OCI-LY1 (cell line): ENCODE results near the gene RNF150.

Experiments
- CTCF ChIP-seq: fragments of 200-600 bp; sonication (generic), shearing (Covaris generic); IDR thresholded peaks from 2 replicates; pipeline ENCODE4 v1.5.1; 2017; ENCODE audit warnings: mild to moderate bottlenecking, antibody characterized with exemption, low read length, moderate library complexity, mixed read lengths
- EZH2 ChIP-seq: fragments of 200-600 bp; sonication (generic), shearing (Covaris generic); IDR thresholded peaks from 2 replicates; pipeline ENCODE4 v1.8.0; 2017; ENCODE audit warnings: borderline replicate concordance, mixed run types, mild to moderate bottlenecking, antibody characterized with exemption, low read length, moderate library complexity, mixed read lengths

GRCh38 chr4:140935254-140935653, 198.0 kb downstream of the RNF150 start:
- no peak for TF ChIP-seq CTCF
- TF ChIP-seq EZH2 = no peak
